ENCODE data around the gene SPATA32.

Gene SPATA32

GRCh38 chr17:45228763-45229539 is 32.9 kb downstream of the SPATA32 start:
- DNase-seq (ENCODE audit: low spot score) = peak; percentile 96

- DNase-seq (ENCODE audit: low spot score) = no peak
Observed at GRCh38 chr17:45227926-45228762, 33.8 kb downstream of the SPATA32 start.

GRCh38 chr17:45227101-45227925 is 34.6 kb downstream of the SPATA32 start:
- DNase-seq (ENCODE audit: low spot score) = no peak

- DNase-seq (ENCODE audit: low spot score) = no peak
Observed at GRCh38 chr17:45226576-45226975, 35.3 kb downstream of the SPATA32 start.

GRCh38 chr17:45225964-45226530 is 35.8 kb downstream of the SPATA32 start:
- DNase-seq (ENCODE audit: low spot score) = no peak

- DNase-seq (ENCODE audit: low spot score) = no peak
Observed at GRCh38 chr17:45225051-45225700, 36.7 kb downstream of the SPATA32 start.

- DNase-seq (ENCODE audit: low spot score) = no peak
Observed at GRCh38 chr17:45224671-45225050, 37.2 kb downstream of the SPATA32 start.

- no peak for DNase-seq (ENCODE audit: low spot score)
Observed at GRCh38 chr17:45223539-45224528, 38.1 kb downstream of the SPATA32 start.

GRCh38 chr17:45222996-45223538 is 38.8 kb downstream of the SPATA32 start:
- no peak for DNase-seq (ENCODE audit: low spot score)

- DNase-seq (ENCODE audit: low spot score) = no peak
Observed at GRCh38 chr17:45222289-45222995, 39.5 kb downstream of the SPATA32 start.

- DNase-seq (ENCODE audit: low spot score) = no peak
Observed at GRCh38 chr17:45222014-45222288, 39.9 kb downstream of the SPATA32 start.

GRCh38 chr17:45221081-45222013 is 40.5 kb downstream of the SPATA32 start, which contains the start of gene FMNL1:
FMNL1 (plus strand) TSS chr17:45221885; CDS start chr17:45222125, 240 bp downstream.
- DNase-seq (ENCODE audit: low spot score) = peak; percentile 56

GRCh38 chr17:45220079-45220478 is 41.8 kb downstream of the SPATA32 start:
- DNase-seq (ENCODE audit: low spot score) = no peak

GRCh38 chr17:45218895-45219661 is 42.8 kb downstream of the SPATA32 start:
- DNase-seq (ENCODE audit: low spot score) = peak; percentile 85

All from AG20443 (cell line).